Central memory CD8-positive, alpha-beta T cell (primary cell): ENCODE data around the gene CCSAP.
"Not testable (repeated sequence)": the region's sequence is repeated elsewhere in the genome, so short reads cannot be mapped to it uniquely, and the experiment has no call there.

ENCODE experiments used
- ATAC-seq: fragments of 150-1000 bp; cut with Tn5 transposase; replicated peaks from 2 replicates; pipeline ENCODE4 v1.10.0; 2022; ENCODE audit warnings: mild to moderate bottlenecking, moderate FRiP score, moderate number of reproducible peaks; ENCODE audit not compliant: poor library complexity, severe bottlenecking; ENCODE audit errors: extremely low read depth
- DNase-seq, 2 donors: peaks; one replicate each; pipeline ENCODE4 v3.0.0; 2021; ENCODE audit warnings: low spot score in 2 of 2
- H3K27ac Mint-ChIP-seq: one replicate; pipeline ENCODE4 v1.8.0; 2022; ENCODE audit warnings: low read depth, mild to moderate bottlenecking, moderate library complexity, mixed read lengths
- H3K27me3 Mint-ChIP-seq: one replicate; pipeline ENCODE4 v1.8.0; 2022; ENCODE audit warnings: mixed read lengths
- H3K36me3 Mint-ChIP-seq: one replicate; pipeline ENCODE4 v1.8.0; 2022; ENCODE audit warnings: mild to moderate bottlenecking, moderate library complexity, mixed read lengths; ENCODE audit not compliant: insufficient read depth
- H3K4me1 Mint-ChIP-seq: one replicate; pipeline ENCODE4 v1.8.0; 2022; ENCODE audit warnings: mixed read lengths
- H3K4me3 Mint-ChIP-seq: one replicate; pipeline ENCODE4 v1.8.0; 2022; ENCODE audit warnings: mild to moderate bottlenecking, moderate library complexity, mixed read lengths
- H3K9me3 Mint-ChIP-seq: one replicate; pipeline ENCODE4 v1.8.0; 2022; ENCODE audit warnings: mixed read lengths

Gene CCSAP

GRCh38 chr1:229309684-229310083 is 33.2 kb downstream of the CCSAP start:
- ATAC-seq (no peak), DNase-seq (no peak)
- H3K4me3 Mint-ChIP-seq: no peak overlapping the region
- H3K36me3 Mint-ChIP-seq: peaks cover 27% of the 10 kb centered on the region
- H3K4me1 Mint-ChIP-seq: peaks cover 4% of the 10 kb centered on the region
- H3K27ac Mint-ChIP-seq: no peak overlapping the region
- no peaks in the 10 kb centered on the region for H3K27me3 Mint-ChIP-seq
- H3K9me3 Mint-ChIP-seq: no peaks in the 10 kb centered on the region

GRCh38 chr1:229309074-229309473 is 33.8 kb downstream of the CCSAP start:
- Mint-ChIP-seq H3K4me3 (no peak overlapping the region), H3K36me3 (peaks cover 33% of the 10 kb centered on the region), H3K27ac (no peak overlapping the region), H3K9me3 (no peaks in the 10 kb centered on the region), H3K4me1 (peaks cover 4% of the 10 kb centered on the region), H3K27me3 (no peaks in the 10 kb centered on the region)
- no peak for ATAC-seq
- DNase-seq: no peak

GRCh38 chr1:229305392-229305791 is 37.5 kb downstream of the CCSAP start:
- Mint-ChIP-seq H3K4me1 (peaks cover 4% of the 10 kb centered on the region), H3K36me3 (peaks cover 31% of the 10 kb centered on the region), H3K4me3 (no peak overlapping the region), H3K9me3 (no peaks in the 10 kb centered on the region), H3K27me3 (no peaks in the 10 kb centered on the region), H3K27ac (no peak overlapping the region)
- ATAC-seq: no peak
- no peak for DNase-seq

DNA sequence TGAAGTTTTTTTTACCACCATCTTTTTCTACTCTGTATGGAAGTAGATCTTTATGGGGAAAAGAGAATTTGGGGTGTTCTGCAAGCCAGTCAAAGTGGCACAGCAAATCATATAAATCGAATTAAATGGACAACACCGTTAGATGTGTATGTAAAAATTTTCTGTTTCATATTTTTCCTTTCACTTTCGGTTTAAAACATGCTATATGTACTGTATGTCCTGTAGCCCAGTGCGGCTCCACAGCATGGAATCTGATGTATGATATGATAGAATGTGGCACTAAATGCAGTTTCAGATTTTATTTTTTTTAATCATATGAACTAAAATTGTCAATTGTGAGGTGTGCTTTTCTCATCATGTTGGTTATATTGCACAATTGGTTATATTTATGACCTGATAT is 39.0 kb downstream of the CCSAP start:
- peaks cover 35% of the 10 kb centered on the region for H3K36me3 Mint-ChIP-seq
- H3K27ac Mint-ChIP-seq: no peak overlapping the region
- DNase-seq: no peak
- ATAC-seq: no peak
- no peaks in the 10 kb centered on the region for H3K27me3 Mint-ChIP-seq
- no peaks in the 10 kb centered on the region for H3K9me3 Mint-ChIP-seq
- no peak overlapping the region for H3K4me3 Mint-ChIP-seq
- peaks cover 4% of the 10 kb centered on the region for H3K4me1 Mint-ChIP-seq

DNA sequence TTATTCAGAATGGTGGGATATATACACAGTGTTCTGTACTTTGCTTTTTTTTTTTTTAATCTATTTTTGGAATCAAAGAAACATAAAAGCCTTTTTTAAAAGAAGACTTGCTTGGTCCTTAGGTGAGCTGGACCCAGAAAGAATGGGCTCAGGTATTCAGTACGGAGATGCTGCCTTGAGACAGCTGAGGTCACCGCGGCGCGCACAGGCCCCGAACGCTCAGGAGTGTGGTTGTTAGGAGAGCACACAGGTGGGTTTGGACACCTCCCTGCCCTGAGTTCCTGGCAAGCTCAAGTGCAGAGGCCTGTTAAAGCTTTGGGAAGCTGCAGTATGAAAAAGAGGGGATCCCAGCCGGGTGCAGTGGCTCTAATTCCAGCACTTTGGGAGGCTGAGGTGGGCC is 40.1 kb downstream of the CCSAP start:
- Mint-ChIP-seq H3K4me1 (no peaks in the 10 kb centered on the region), H3K36me3 (peaks cover 41% of the 10 kb centered on the region), H3K27ac (no peak overlapping the region), H3K4me3 (no peak overlapping the region), H3K27me3 (no peaks in the 10 kb centered on the region), H3K9me3 (no peaks in the 10 kb centered on the region)
- ATAC-seq (no peak), DNase-seq (no peak)

- peak overlapping the region; percentile 5 for H3K27ac Mint-ChIP-seq
Measured at GRCh38 chr1:229300099-229300757, 42.6 kb downstream of the CCSAP start.

DNA sequence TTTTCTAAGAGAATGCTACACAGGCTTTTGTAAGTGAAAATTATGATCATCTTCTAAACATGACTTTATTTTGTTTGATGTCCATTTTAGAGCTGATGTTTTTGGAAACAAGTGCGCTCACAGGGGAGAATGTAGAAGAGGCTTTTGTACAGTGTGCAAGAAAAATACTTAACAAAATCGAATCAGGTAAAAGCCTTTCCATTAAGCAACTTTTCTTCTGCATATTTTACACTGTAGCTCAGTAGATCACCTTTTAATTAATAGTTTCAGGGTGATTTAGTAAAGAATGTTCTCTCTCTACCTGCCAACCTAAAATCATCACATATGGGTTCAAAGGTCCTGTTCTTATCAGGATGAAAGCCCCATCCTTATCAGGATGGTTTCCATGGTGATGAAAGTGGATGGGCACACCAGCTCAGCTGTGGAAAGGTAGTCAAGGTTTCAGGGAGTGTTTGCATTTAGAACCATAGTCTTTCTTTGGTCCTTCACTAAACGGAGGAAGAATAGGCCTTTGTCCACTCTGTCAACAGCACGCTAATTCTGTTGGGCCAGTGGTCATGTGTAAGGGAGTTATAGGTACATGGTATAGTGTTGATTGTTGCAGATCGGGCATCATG is 43.9 kb downstream of the CCSAP start:
- ATAC-seq (no peak), DNase-seq (no peak)
- Mint-ChIP-seq H3K27ac (no peak overlapping the region), H3K36me3 (peaks cover 25% of the 10 kb centered on the region), H3K27me3 (no peaks in the 10 kb centered on the region), H3K9me3 (no peaks in the 10 kb centered on the region), H3K4me3 (no peak overlapping the region), H3K4me1 (no peaks in the 10 kb centered on the region)

More at GRCh38 chr1:229300099-229300757, 42.6 kb downstream of the CCSAP start:
- no peak for ATAC-seq
- H3K27me3 Mint-ChIP-seq: no peaks in the 10 kb centered on the region
- H3K9me3 Mint-ChIP-seq: no peaks in the 10 kb centered on the region
- no peaks in the 10 kb centered on the region for H3K4me1 Mint-ChIP-seq
- H3K36me3 Mint-ChIP-seq: peaks cover 34% of the 10 kb centered on the region
- DNase-seq: no peak
- no peak overlapping the region for H3K4me3 Mint-ChIP-seq

GRCh38 chr1:229298420-229298819 is 44.4 kb downstream of the CCSAP start:
- peaks cover 24% of the 10 kb centered on the region for H3K36me3 Mint-ChIP-seq
- no peak overlapping the region for H3K27ac Mint-ChIP-seq
- H3K4me1 Mint-ChIP-seq: peaks cover 5% of the 10 kb centered on the region

DNA sequence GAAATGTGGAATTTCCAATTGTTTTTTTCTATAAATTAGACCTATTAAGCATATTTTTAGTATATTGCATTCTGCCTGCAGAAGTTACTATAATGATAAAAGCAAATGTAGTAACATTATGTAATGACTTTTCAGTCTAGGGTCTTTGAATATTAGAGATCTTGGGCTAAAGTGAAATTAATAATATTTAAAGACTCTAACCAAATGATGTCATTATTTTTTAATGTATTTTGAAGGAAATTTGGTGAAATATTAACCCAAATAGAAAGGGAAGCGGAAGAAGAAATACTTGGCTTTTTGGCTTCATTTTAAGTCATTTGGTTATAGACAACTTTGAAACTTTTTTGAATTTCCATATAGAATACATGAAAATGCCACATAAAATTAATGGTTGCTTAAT is 45.1 kb downstream of the CCSAP start:
- H3K4me1 Mint-ChIP-seq: peaks cover 6% of the 10 kb centered on the region
- peaks cover 24% of the 10 kb centered on the region for H3K36me3 Mint-ChIP-seq
- no peak overlapping the region for H3K4me3 Mint-ChIP-seq
- no peaks in the 10 kb centered on the region for H3K27me3 Mint-ChIP-seq
- H3K27ac Mint-ChIP-seq: no peak overlapping the region
- no peaks in the 10 kb centered on the region for H3K9me3 Mint-ChIP-seq
- ATAC-seq: no peak
- no peak for DNase-seq

More at GRCh38 chr1:229298420-229298819, 44.4 kb downstream of the CCSAP start:
- Mint-ChIP-seq H3K9me3 (no peaks in the 10 kb centered on the region), H3K27me3 (no peaks in the 10 kb centered on the region), H3K4me3 (no peak overlapping the region)
- DNase-seq (no peak), ATAC-seq (no peak)

DNA sequence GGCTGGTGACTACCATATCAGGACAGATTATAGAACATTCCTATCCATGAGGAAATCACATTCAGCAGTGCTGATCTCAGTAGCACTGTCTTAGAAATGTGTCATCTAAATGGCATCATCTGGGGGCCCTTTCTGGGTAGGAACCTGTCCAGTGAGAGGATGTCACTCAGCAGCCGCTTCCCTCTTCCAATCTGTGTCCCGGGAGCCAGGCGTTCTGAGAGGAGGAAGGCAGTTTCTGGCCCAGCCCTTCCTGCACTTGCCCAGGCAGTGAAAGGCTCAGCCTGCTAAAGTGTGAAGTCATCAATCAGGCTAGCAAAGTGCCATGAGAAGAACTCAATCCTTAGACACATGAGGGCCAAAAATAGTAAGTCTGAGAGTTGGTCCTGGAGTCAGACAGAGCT is 46.3 kb downstream of the CCSAP start:
- H3K9me3 Mint-ChIP-seq: no peaks in the 10 kb centered on the region
- H3K4me1 Mint-ChIP-seq: peaks cover 6% of the 10 kb centered on the region
- no peaks in the 10 kb centered on the region for H3K27me3 Mint-ChIP-seq
- ATAC-seq (no peak), DNase-seq (no peak)
- no peak overlapping the region for H3K27ac Mint-ChIP-seq
- H3K4me3 Mint-ChIP-seq: no peak overlapping the region
- H3K36me3 Mint-ChIP-seq: peaks cover 22% of the 10 kb centered on the region

- Mint-ChIP-seq H3K4me1 (peaks cover 6% of the 10 kb centered on the region), H3K9me3 (peaks cover 7% of the 10 kb centered on the region), H3K4me3 (no peak overlapping the region), H3K36me3 (peaks cover 20% of the 10 kb centered on the region), H3K27me3 (no peaks in the 10 kb centered on the region), H3K27ac (no peak overlapping the region)
- ATAC-seq (no peak), DNase-seq (no peak)
Measured at GRCh38 chr1:229295745-229296144, 47.1 kb downstream of the CCSAP start.

DNA sequence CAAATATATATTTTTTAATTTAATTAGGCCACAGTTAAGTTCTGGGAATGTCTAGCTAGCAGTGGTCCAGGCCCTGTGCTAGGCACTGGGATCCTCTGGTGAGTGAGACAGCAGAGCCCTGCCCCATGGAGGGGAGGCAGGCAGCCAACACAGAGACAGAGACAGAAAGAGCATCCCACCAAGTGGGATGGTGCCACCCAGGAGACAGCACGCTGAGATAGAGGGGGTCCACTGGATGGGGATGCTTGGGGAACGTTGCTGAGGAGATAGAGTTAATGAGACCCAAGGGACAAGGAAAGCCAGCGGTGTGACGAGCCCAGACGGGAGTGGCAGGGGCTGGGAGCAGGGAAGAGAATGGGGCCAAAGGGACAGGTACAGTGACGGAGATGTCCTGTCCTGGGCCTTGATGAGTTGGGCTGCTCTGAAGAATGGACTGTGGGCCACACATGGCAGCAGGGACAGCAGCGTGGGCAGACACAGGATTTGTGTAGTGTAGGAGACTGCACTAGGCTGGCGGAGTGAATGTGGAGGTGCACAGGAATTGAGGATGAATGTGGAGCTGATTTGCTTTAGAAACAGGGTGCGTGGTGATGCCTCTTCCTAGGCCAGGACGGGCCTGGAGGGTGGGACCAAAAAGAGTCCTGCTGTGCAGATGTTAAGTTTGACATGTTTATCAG is 49.2 kb downstream of the CCSAP start:
- H3K4me3 Mint-ChIP-seq: no peak overlapping the region
- no peaks in the 10 kb centered on the region for H3K27me3 Mint-ChIP-seq
- ATAC-seq (no peak), DNase-seq (no peak)
- H3K9me3 Mint-ChIP-seq: peaks cover 7% of the 10 kb centered on the region
- H3K36me3 Mint-ChIP-seq: peaks cover 23% of the 10 kb centered on the region
- peak overlapping the region; percentile 19 for H3K27ac Mint-ChIP-seq
- H3K4me1 Mint-ChIP-seq: peaks cover 6% of the 10 kb centered on the region

GRCh38 chr1:229291686-229292085 is 51.2 kb downstream of the CCSAP start:
- DNase-seq, H3K27ac Mint-ChIP-seq, H3K9me3 Mint-ChIP-seq, H3K27me3 Mint-ChIP-seq, H3K4me3 Mint-ChIP-seq, ATAC-seq: not testable (repeated sequence)
- Mint-ChIP-seq H3K4me1 (peaks cover 17% of the 10 kb centered on the region), H3K36me3 (peaks cover 17% of the 10 kb centered on the region)
